ENCODE results near the gene MSI2. TPM values are rescaled to one million over a fixed set of nuclear protein-coding genes. Genes with fewer than 3 reads are reported as not detected.

The MSI2 gene
- total RNA-seq, 1 donor, result 12.6 TPM

DNA sequence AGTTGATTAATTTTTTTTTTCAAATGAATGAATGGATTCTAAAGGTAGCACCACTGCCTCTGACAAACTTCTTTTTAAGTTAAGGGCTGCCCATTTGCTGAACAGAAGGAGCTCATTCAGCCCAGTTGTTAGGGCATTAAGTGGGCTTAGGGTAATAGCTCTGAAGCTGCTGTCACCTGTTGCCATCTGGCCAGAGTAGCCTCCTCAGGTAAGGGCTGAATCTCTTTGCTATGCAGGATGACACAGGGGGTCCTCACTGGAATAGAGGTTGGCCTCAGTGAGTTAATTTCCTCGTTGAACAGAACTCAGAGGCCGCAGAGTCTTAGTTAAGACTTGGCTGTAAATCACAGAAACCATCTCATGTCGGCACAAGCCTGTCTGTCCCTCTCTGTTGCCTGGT is 255.9 kb downstream of the MSI2 start:
- no peak for DNase-seq (ENCODE audit: low read depth)
- no peak overlapping the region for H3K4me3 ChIP-seq (ENCODE audit: low read depth, low read length)
- TF ChIP-seq, protein P1, sequence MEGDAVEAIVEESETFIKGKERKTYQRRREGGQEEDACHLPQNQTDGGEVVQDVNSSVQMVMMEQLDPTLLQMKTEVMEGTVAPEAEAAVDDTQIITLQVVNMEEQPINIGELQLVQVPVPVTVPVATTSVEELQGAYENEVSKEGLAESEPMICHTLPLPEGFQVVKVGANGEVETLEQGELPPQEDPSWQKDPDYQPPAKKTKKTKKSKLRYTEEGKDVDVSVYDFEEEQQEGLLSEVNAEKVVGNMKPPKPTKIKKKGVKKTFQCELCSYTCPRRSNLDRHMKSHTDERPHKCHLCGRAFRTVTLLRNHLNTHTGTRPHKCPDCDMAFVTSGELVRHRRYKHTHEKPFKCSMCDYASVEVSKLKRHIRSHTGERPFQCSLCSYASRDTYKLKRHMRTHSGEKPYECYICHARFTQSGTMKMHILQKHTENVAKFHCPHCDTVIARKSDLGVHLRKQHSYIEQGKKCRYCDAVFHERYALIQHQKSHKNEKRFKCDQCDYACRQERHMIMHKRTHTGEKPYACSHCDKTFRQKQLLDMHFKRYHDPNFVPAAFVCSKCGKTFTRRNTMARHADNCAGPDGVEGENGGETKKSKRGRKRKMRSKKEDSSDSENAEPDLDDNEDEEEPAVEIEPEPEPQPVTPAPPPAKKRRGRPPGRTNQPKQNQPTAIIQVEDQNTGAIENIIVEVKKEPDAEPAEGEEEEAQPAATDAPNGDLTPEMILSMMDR (IDR thresholded peaks at IDR 0.05; ENCODE audit: insufficient read depth, low read length), result no peak

DNA sequence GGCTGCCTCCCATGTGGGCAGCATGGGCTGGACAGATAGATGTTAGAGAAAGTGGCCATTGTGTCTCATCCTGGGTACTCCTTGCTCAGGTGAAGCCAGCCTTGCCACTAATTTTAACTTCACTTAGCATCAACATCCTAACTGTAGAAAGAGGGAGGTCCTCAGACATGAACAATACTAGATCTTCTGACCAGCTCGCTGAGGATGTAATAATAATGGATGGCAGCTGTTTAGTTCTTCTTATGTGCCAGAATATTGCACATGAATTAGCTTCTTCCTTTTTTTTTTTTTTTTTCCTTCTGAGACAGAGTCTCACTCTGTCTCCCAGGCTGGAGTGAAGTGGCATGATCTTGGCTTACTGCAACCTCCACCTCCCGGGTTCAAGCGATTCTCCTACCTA is 256.4 kb downstream of the MSI2 start:
- DNase-seq (ENCODE audit: low read depth), result no peak
- no peak overlapping the region for H3K4me3 ChIP-seq (ENCODE audit: low read depth, low read length)
- TF ChIP-seq, protein P1 (IDR thresholded peaks at IDR 0.05; ENCODE audit: insufficient read depth, low read length), result no peak

- no peak for DNase-seq (ENCODE audit: low read depth)
- no peak overlapping the region for H3K4me3 ChIP-seq (ENCODE audit: low read depth, low read length)
- TF ChIP-seq, protein P1 (IDR thresholded peaks at IDR 0.05; ENCODE audit: insufficient read depth, low read length), result no peak
These were observed 257.2 kb downstream of the MSI2 start for GRCh38 chr17:57513569-57513968.

DNA sequence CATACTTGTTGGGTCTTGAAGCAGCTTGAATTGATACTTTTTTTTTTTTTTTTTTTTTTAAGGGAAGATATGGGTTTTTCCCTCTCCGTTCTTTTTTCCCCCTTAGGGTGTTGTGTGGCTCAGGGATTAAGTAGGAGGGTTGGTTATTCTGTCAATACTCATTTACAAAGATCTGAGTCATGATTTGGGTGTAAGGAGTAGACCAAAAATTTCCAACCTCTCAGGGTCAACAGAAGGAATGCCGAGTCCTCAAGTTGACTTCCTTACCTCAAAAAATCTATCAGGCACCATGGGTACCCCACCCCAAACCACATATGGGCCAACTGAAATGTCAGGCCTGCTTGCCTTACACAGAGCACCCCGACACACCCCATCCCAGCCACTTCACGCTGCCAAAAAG is 258.3 kb downstream of the MSI2 start:
- TF ChIP-seq, protein P1 (IDR thresholded peaks at IDR 0.05; ENCODE audit: insufficient read depth, low read length), result no peak
- no peak overlapping the region for H3K4me3 ChIP-seq (ENCODE audit: low read depth, low read length)
- DNase-seq (ENCODE audit: low read depth), result no peak

GRCh38 chr17:57515662-57516211 is 259.4 kb downstream of the MSI2 start:
- no peak overlapping the region for H3K4me3 ChIP-seq (ENCODE audit: low read depth, low read length)
- DNase-seq (ENCODE audit: low read depth), result peak; percentile 15
- TF ChIP-seq, protein P1 (IDR thresholded peaks at IDR 0.05; ENCODE audit: insufficient read depth, low read length), result peak; percentile 2

DNA sequence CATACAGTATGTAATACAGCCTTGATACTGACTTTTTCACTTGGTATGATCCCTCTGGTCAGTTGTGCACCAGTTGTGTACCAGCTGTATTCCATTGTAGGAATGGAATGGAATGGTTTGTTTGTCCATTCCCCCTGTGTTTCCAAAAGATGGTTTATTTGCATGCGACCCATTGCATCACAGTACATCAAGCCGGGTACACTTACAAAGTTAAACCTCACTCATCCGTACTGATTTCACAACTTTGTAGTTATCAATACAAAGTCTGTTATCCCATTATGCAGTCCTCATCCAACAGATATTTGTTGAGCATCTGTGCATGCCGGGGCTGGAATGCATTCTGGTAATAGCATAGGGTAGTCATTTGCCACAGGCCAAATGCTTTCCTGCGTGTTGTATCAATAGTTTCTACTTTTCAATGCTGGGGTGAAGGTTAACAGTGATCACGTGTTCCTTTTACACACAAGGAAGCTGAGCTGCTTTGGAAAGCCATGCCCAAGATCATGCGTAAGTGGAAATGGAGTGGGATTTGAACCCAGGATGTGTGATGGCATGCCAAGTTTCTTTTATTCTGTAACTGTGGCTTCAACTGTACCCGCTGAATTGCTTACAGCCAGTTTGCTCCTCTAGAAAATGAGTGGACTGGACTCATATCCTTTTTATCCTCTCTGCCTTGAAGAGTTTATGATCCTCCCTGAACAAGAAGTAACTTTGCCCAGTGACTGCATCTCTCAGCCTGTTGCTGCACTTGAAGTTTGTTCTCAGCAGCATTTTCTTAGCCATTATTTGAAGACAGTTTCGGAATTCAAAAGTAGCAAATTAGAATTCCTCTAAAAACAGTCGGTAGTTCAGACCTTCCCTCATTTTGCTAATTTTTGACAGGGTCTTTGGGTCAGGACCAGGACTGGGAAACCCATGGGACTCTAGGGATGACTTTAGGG is 260.2 kb downstream of the MSI2 start:
- TF ChIP-seq, protein P1 (IDR thresholded peaks at IDR 0.05; ENCODE audit: insufficient read depth, low read length), result no peak
- H3K4me3 ChIP-seq (ENCODE audit: low read depth, low read length), result no peak overlapping the region
- DNase-seq (ENCODE audit: low read depth), result no peak

All from fibroblast of the aortic adventitia (primary cell).